Keratinocyte (primary cell): Measurements from ENCODE around the gene CPA5. TPM values are rescaled to one million over a fixed set of nuclear protein-coding genes. Genes with fewer than 3 reads are reported as not detected.

Source experiments
- DNase-seq: peaks from one replicate; pipeline ENCODE4 v3.0.0-alpha.2; 2011; ENCODE audit warnings: low read depth, missing footprints, low spot score
- FAIRE-seq: peaks from 2 replicates; lab custom pipeline; 2011; peaks lifted over from hg19 to GRCh38; lab: Jason Lieb, UNC
- H2AFZ ChIP-seq: 2 replicates; pipeline ENCODE4 v1.6.0; 2012; ENCODE audit warnings: low read length, control low read depth, inconsistent platforms; ENCODE audit not compliant: control insufficient read depth
- H3K27ac ChIP-seq: 2 replicates; pipeline ENCODE4 v1.5.1; 2011; ENCODE audit warnings: low read length; ENCODE audit not compliant: control insufficient read depth, insufficient read depth
- H3K27me3 ChIP-seq: 3 replicates; pipeline ENCODE4 v1.6.0; 2011; ENCODE audit warnings: low read length; ENCODE audit not compliant: control insufficient read depth, insufficient read depth; ENCODE audit errors: extremely low read depth
- H3K36me3 ChIP-seq, 2 experiments: 2 replicates in 1 of 2; 3 replicates in 1 of 2; pipeline ENCODE4 v1.5.1; 2011; ENCODE audit warnings: low read length in 2 of 2, mild to moderate bottlenecking in 1 of 2; ENCODE audit not compliant: control insufficient read depth in 2 of 2, insufficient read depth in 2 of 2; ENCODE audit errors: extremely low read depth in 1 of 2
- H3K4me1 ChIP-seq: 3 replicates; pipeline ENCODE4 v1.5.1; 2011; ENCODE audit warnings: low read length; ENCODE audit not compliant: control insufficient read depth, insufficient read depth; ENCODE audit errors: extremely low read depth
- H3K4me2 ChIP-seq: 3 replicates; pipeline ENCODE4 v1.6.0; 2011; ENCODE audit warnings: low read depth, low read length; ENCODE audit not compliant: control insufficient read depth, insufficient read depth; ENCODE audit errors: extremely low read depth
- H3K4me3 ChIP-seq, 3 experiments: fragments of 200-600 bp in 1 of 3; sonication (generic) in 1 of 3; 2 replicates in 2 of 3; 3 replicates in 1 of 3; pipeline ENCODE4 v1.5.1; 2011 to 2016; ENCODE audit warnings: low read length in 3 of 3, mild to moderate bottlenecking in 3 of 3, control low read depth in 2 of 3, inconsistent platforms in 1 of 3, low read depth in 1 of 3, mixed read lengths in 1 of 3, mixed run types in 1 of 3, moderate library complexity in 1 of 3; ENCODE audit not compliant: control insufficient read depth in 2 of 3, insufficient read depth in 2 of 3; ENCODE audit errors: extremely low read depth in 1 of 3
- H3K79me2 ChIP-seq: 2 replicates; pipeline ENCODE4 v1.6.0; 2012; ENCODE audit warnings: low read length; ENCODE audit not compliant: control insufficient read depth, insufficient read depth
- H3K9ac ChIP-seq: 3 replicates; pipeline ENCODE4 v1.6.0; 2011; ENCODE audit warnings: low read length; ENCODE audit not compliant: control insufficient read depth, insufficient read depth; ENCODE audit errors: extremely low read depth
- H3K9me1 ChIP-seq: 3 replicates; pipeline ENCODE4 v1.6.0; 2011; ENCODE audit warnings: low read length; ENCODE audit not compliant: control insufficient read depth, insufficient read depth; ENCODE audit errors: extremely low read depth
- H3K9me3 ChIP-seq: 2 replicates; pipeline ENCODE4 v1.5.1; 2012; ENCODE audit warnings: low read depth, low read length; ENCODE audit not compliant: control insufficient read depth
- H4K20me1 ChIP-seq: 3 replicates; pipeline ENCODE4 v1.6.0; 2011; ENCODE audit warnings: low read length; ENCODE audit not compliant: control insufficient read depth, insufficient read depth; ENCODE audit errors: extremely low read depth
- CTCF ChIP-seq, 3 experiments: IDR thresholded peaks in 1 of 3; conservative IDR thresholded peaks in 1 of 3; optimal IDR thresholded peaks in 1 of 3; 2 replicates in 2 of 3; 3 replicates in 1 of 3; pipeline versions ENCODE3 to v1.5.1; 2011; ENCODE audit warnings: low read length in 3 of 3, mild to moderate bottlenecking in 3 of 3, moderate library complexity in 2 of 3, control low read depth in 1 of 3, inconsistent platforms in 1 of 3; ENCODE audit not compliant: insufficient read depth in 2 of 3; ENCODE audit errors: extremely low read depth in 1 of 3
- EZH2 ChIP-seq: IDR thresholded peaks from one replicate; pipeline ENCODE4 v1.6.1; 2012; ENCODE audit warnings: inconsistent platforms, mild to moderate bottlenecking, low read length, moderate library complexity
- dilution Hi-C: fragments of 300-500 bp; cut with MboI; formaldehyde crosslinking; loops from one replicate; pipeline ENCODE4 v1.7.0; 2020; ENCODE audit warnings: low sequenced_read_pairs; ENCODE audit not compliant: extremely low pct_ligation_motif_present
- polyA plus RNA-seq, 5 experiments: library from polyadenylated mRNA; depleted of rRNA in 3 of 5; stranded (reverse) in 3 of 5; stranded (forward) in 1 of 5; unstranded in 1 of 5; fragments of >200 nt; gene quantifications; 1 replicate in 1 of 5; 2 replicates in 3 of 5; 3 replicates in 1 of 5; pipeline versions ENCODE4 v1.2.1 to v1.2.3, GENCODE V29; 2011 to 2012; ENCODE audit warnings: missing spikeins in 2 of 5, low read depth in 1 of 5, low replicate concordance in 1 of 5

CPA5 gene
- polyA plus RNA-seq, 1 donor (not counting 4 experiments of a cell fraction or from before 2014, with no cell fraction given), result 0.24 TPM

- H3K36me3 ChIP-seq, result peaks cover 39 to 52% of the 10 kb centered on the region in 2 experiments
- dilution Hi-C loops, result no loop called here
- H3K9ac ChIP-seq, result no peak overlapping the region
- H3K9me3 ChIP-seq, result no peaks in the 10 kb centered on the region
- FAIRE-seq (no peak), DNase-seq (no peak)
- TF ChIP-seq EZH2, result no peak
- no peak for TF ChIP-seq CTCF (optimal IDR thresholded peaks at IDR 0.05 in 1 of 3, IDR thresholded peaks at IDR 0.05 in 1 of 3, conservative IDR thresholded peaks at IDR 0.05 in 1 of 3; ENCODE audit: extremely low read depth in 1 of 3, insufficient read depth in 2 of 3, low read length in 3 of 3)
- H3K27me3 ChIP-seq, result no peaks in the 10 kb centered on the region
- no peaks in the 10 kb centered on the region for H3K79me2 ChIP-seq
- H2AFZ ChIP-seq, result no peak overlapping the region
- no peak overlapping the region for H3K4me2 ChIP-seq
- H3K4me3 ChIP-seq, result no peak overlapping the region
- H3K27ac ChIP-seq, result no peak overlapping the region
- no peaks in the 10 kb centered on the region for H3K9me1 ChIP-seq
- H3K4me1 ChIP-seq, result no peaks in the 10 kb centered on the region
- no peaks in the 10 kb centered on the region for H4K20me1 ChIP-seq
Observed at GRCh38 chr7:130309986-130310385, 34.6 kb upstream of the CPA5 start.

GRCh38 chr7:130314305-130314704 is 30.3 kb upstream of the CPA5 start:
- TF ChIP-seq EZH2, result no peak
- no peak for TF ChIP-seq CTCF (optimal IDR thresholded peaks at IDR 0.05 in 1 of 3, IDR thresholded peaks at IDR 0.05 in 1 of 3, conservative IDR thresholded peaks at IDR 0.05 in 1 of 3; ENCODE audit: extremely low read depth in 1 of 3, insufficient read depth in 2 of 3, low read length in 3 of 3)

More at GRCh38 chr7:130314305-130314704, 30.3 kb upstream of the CPA5 start:
- Histone ChIP-seq H3K27ac (no peak overlapping the region), H2AFZ (no peak overlapping the region), H3K9me3 (no peaks in the 10 kb centered on the region), H3K4me1 (no peaks in the 10 kb centered on the region), H4K20me1 (no peaks in the 10 kb centered on the region), H3K9ac (no peak overlapping the region), H3K4me3 (no peak overlapping the region), H3K36me3 (peaks cover 42 to 45% of the 10 kb centered on the region in 2 experiments), H3K79me2 (no peaks in the 10 kb centered on the region), H3K4me2 (no peak overlapping the region), H3K9me1 (no peaks in the 10 kb centered on the region), H3K27me3 (no peaks in the 10 kb centered on the region)
- dilution Hi-C loops, result no loop called here
- no peak for FAIRE-seq
- DNase-seq, result no peak
